Caki2 (cell line): ENCODE results near the gene FBF1. TPM values are rescaled to one million over a fixed set of nuclear protein-coding genes. Genes with fewer than 3 reads are reported as not detected.

Source experiments
- DNase-seq: peaks from one replicate; pipeline ENCODE4 v3.0.0-alpha.2; 2015; ENCODE audit warnings: low read depth
- in situ Hi-C: cut with HindIII; loops from 2 replicates; pipeline ENCODE4 v1.10.0; 2016; ENCODE audit warnings: low sequenced_read_pairs, low pct_unique_long_range_greater_than_20kb, mixed read lengths
- total RNA-seq: library from RNA; depleted of rRNA; stranded (reverse); fragments of >200 nt; shearing (Covaris generic); gene quantifications from 2 replicates; pipeline ENCODE4 v1.2.3, GENCODE V29; 2014; ENCODE audit warnings: low replicate concordance

Gene FBF1
- total RNA-seq, 1 experiment from 2014 or later: 19.6 TPM

GRCh38 chr17:75901727-75902126 is 39.1 kb downstream of the FBF1 start:
- in situ Hi-C loops: no loop called here
- no peak for DNase-seq

GRCh38 chr17:75900691-75901533 is 39.9 kb downstream of the FBF1 start:
- in situ Hi-C loops: no loop called here
- DNase-seq: no peak

GRCh38 chr17:75899767-75900468 is 40.9 kb downstream of the FBF1 start:
- in situ Hi-C loops: no loop called here

GRCh38 chr17:75899353-75899752 is 41.5 kb downstream of the FBF1 start:
- in situ Hi-C loops: no loop called here
- no peak for DNase-seq

More at GRCh38 chr17:75899767-75900468, 40.9 kb downstream of the FBF1 start:
- DNase-seq: no peak

GRCh38 chr17:75898791-75899190 is 42.1 kb downstream of the FBF1 start:
- in situ Hi-C loops: no loop called here
- DNase-seq: no peak

- in situ Hi-C loops: no loop called here
Measured at GRCh38 chr17:75898065-75898464, 42.8 kb downstream of the FBF1 start.

GRCh38 chr17:75897160-75898019 is 43.5 kb downstream of the FBF1 start:
- in situ Hi-C loops: no loop called here
- no peak for DNase-seq

More at GRCh38 chr17:75898065-75898464, 42.8 kb downstream of the FBF1 start:
- DNase-seq: no peak

- peak; percentile 76 for DNase-seq
- in situ Hi-C loops: no loop called here
Measured at GRCh38 chr17:75896415-75897159, 44.3 kb downstream of the FBF1 start, which contains the start of gene TRIM65. Gene TRIM65, minus strand, starts transcription at chr17:75896951. Its CDS starts 14 bp downstream, at chr17:75896937.

- no peak for DNase-seq
Measured at GRCh38 chr17:75895370-75896155, 45.3 kb downstream of the FBF1 start.

GRCh38 chr17:75894049-75894733 is 46.7 kb downstream of the FBF1 start:
- DNase-seq: no peak
- in situ Hi-C loops: no loop called here

More at GRCh38 chr17:75895370-75896155, 45.3 kb downstream of the FBF1 start:
- in situ Hi-C loops: no loop called here

- in situ Hi-C loops: no loop called here
- no peak for DNase-seq
Measured at GRCh38 chr17:75893305-75894048, 47.4 kb downstream of the FBF1 start.

GRCh38 chr17:75892556-75893224 is 48.2 kb downstream of the FBF1 start:
- in situ Hi-C loops: no loop called here
- no peak for DNase-seq

GRCh38 chr17:75891605-75892555 is 49.0 kb downstream of the FBF1 start:
- in situ Hi-C loops: no loop called here
- no peak for DNase-seq

- in situ Hi-C loops: no loop called here
Measured at GRCh38 chr17:75891022-75891604, 49.7 kb downstream of the FBF1 start.

More at GRCh38 chr17:75891022-75891604, 49.7 kb downstream of the FBF1 start:
- DNase-seq: no peak
